Erythroblast (primary cell): ENCODE measurements around the gene CDK2AP2.

Source experiments
- GATA1 ChIP-seq: IDR thresholded peaks from 2 replicates; pipeline ENCODE4 v1.6.1; 2011; ENCODE audit warnings: low read depth, mild to moderate bottlenecking, control low read depth, low read length, moderate library complexity
- POLR2A ChIP-seq: IDR thresholded peaks from 2 replicates; pipeline ENCODE4 v1.6.1; 2011; ENCODE audit warnings: mild to moderate bottlenecking, low read length

- no peak for TF ChIP-seq POLR2A
- no peak for TF ChIP-seq GATA1
Measured at GRCh38 chr11:67457453-67457852, 50.5 kb downstream of the CDK2AP2 start.
